ENCODE measurements around the gene TECR.

TECR gene

GRCh38 chr19:14555918-14556661 is 26.7 kb downstream of the TECR start:
- Histone ChIP-seq H3K27ac (ENCODE audit: low read depth, low read length) (no peak overlapping the region), H3K36me3 (ENCODE audit: low read length) (no peaks in the 10 kb centered on the region), H3K9ac (ENCODE audit: low read length) (no peak overlapping the region), H3K4me3 (ENCODE audit: insufficient read depth, low read length, poor library complexity, severe bottlenecking) (no peak overlapping the region), H2AFZ (ENCODE audit: low read depth, low read length, severe bottlenecking) (no peak overlapping the region), H3K9me2 (replicated peaks; ENCODE audit: insufficient read depth, low read length) (no peaks in the 10 kb centered on the region), H3K9me3 (ENCODE audit: insufficient read depth, low read length) (no peaks in the 10 kb centered on the region), H3K27me3 (ENCODE audit: low read length) (no peaks in the 10 kb centered on the region), H3K4me2 (ENCODE audit: low read depth, low read length, poor library complexity, severe bottlenecking) (no peak overlapping the region), H4K20me1 (ENCODE audit: low read depth, low read length) (no peaks in the 10 kb centered on the region), H3K79me2 (ENCODE audit: insufficient read depth, low read length) (peaks cover 66% of the 10 kb centered on the region), H3F3A (ENCODE audit: insufficient read depth) (no peaks in the 10 kb centered on the region)
- TF ChIP-seq, protein P1, sequence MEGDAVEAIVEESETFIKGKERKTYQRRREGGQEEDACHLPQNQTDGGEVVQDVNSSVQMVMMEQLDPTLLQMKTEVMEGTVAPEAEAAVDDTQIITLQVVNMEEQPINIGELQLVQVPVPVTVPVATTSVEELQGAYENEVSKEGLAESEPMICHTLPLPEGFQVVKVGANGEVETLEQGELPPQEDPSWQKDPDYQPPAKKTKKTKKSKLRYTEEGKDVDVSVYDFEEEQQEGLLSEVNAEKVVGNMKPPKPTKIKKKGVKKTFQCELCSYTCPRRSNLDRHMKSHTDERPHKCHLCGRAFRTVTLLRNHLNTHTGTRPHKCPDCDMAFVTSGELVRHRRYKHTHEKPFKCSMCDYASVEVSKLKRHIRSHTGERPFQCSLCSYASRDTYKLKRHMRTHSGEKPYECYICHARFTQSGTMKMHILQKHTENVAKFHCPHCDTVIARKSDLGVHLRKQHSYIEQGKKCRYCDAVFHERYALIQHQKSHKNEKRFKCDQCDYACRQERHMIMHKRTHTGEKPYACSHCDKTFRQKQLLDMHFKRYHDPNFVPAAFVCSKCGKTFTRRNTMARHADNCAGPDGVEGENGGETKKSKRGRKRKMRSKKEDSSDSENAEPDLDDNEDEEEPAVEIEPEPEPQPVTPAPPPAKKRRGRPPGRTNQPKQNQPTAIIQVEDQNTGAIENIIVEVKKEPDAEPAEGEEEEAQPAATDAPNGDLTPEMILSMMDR (IDR thresholded peaks at IDR 0.05; ENCODE audit: insufficient read depth, low read length, poor library complexity, severe bottlenecking), result no peak
- TF ChIP-seq EZH2phosphoT487 (conservative IDR thresholded peaks at IDR 0.05; ENCODE audit: low read length), result no peak

GRCh38 chr19:14556662-14557188 is 27.3 kb downstream of the TECR start:
- no peaks in the 10 kb centered on the region for H3F3A ChIP-seq (ENCODE audit: insufficient read depth)
- no peaks in the 10 kb centered on the region for H3K36me3 ChIP-seq (ENCODE audit: low read length)
- TF ChIP-seq, protein P1 (IDR thresholded peaks at IDR 0.05; ENCODE audit: insufficient read depth, low read length, poor library complexity, severe bottlenecking), result peak; percentile 91
- TF ChIP-seq EZH2phosphoT487 (conservative IDR thresholded peaks at IDR 0.05; ENCODE audit: low read length), result no peak
- peaks cover 72% of the 10 kb centered on the region for H3K79me2 ChIP-seq (ENCODE audit: insufficient read depth, low read length)
- no peaks in the 10 kb centered on the region for H3K9me3 ChIP-seq (ENCODE audit: insufficient read depth, low read length)
- H2AFZ ChIP-seq (ENCODE audit: low read depth, low read length, severe bottlenecking), result no peak overlapping the region
- H3K4me3 ChIP-seq (ENCODE audit: insufficient read depth, low read length, poor library complexity, severe bottlenecking), result no peak overlapping the region
- H3K27ac ChIP-seq (ENCODE audit: low read depth, low read length), result no peak overlapping the region
- no peaks in the 10 kb centered on the region for H4K20me1 ChIP-seq (ENCODE audit: low read depth, low read length)
- no peak overlapping the region for H3K9ac ChIP-seq (ENCODE audit: low read length)
- no peaks in the 10 kb centered on the region for H3K27me3 ChIP-seq (ENCODE audit: low read length)
- H3K9me2 ChIP-seq (replicated peaks; ENCODE audit: insufficient read depth, low read length), result no peaks in the 10 kb centered on the region
- no peak overlapping the region for H3K4me2 ChIP-seq (ENCODE audit: low read depth, low read length, poor library complexity, severe bottlenecking)

GRCh38 chr19:14558370-14559066 is 29.1 kb downstream of the TECR start:
- Histone ChIP-seq H2AFZ (ENCODE audit: low read depth, low read length, severe bottlenecking) (no peak overlapping the region), H4K20me1 (ENCODE audit: low read depth, low read length) (no peaks in the 10 kb centered on the region), H3K79me2 (ENCODE audit: insufficient read depth, low read length) (peaks cover 59% of the 10 kb centered on the region), H3K36me3 (ENCODE audit: low read length) (no peaks in the 10 kb centered on the region), H3F3A (ENCODE audit: insufficient read depth) (no peaks in the 10 kb centered on the region), H3K9me2 (replicated peaks; ENCODE audit: insufficient read depth, low read length) (no peaks in the 10 kb centered on the region), H3K9me3 (ENCODE audit: insufficient read depth, low read length) (no peaks in the 10 kb centered on the region), H3K4me2 (ENCODE audit: low read depth, low read length, poor library complexity, severe bottlenecking) (no peak overlapping the region), H3K4me3 (ENCODE audit: insufficient read depth, low read length, poor library complexity, severe bottlenecking) (no peak overlapping the region), H3K27me3 (ENCODE audit: low read length) (no peaks in the 10 kb centered on the region), H3K9ac (ENCODE audit: low read length) (no peak overlapping the region), H3K27ac (ENCODE audit: low read depth, low read length) (no peak overlapping the region)
- no peak for TF ChIP-seq EZH2phosphoT487 (conservative IDR thresholded peaks at IDR 0.05; ENCODE audit: low read length)
- TF ChIP-seq, protein P1 (IDR thresholded peaks at IDR 0.05; ENCODE audit: insufficient read depth, low read length, poor library complexity, severe bottlenecking), result no peak
